ENCODE data around the gene ZSCAN5A. TPM values are rescaled to one million over a fixed set of nuclear protein-coding genes. Genes with fewer than 3 reads are reported as not detected.
A peak's percentile ranks its signal among the peaks of the same experiment; 100 is the strongest.

Gene ZSCAN5A
- total and polyA plus RNA-seq, 9 of the 15 experiments (the other 6 are each of a cell fraction or from before 2014, with no cell fraction given): 5.8 to 15.3 (median 11.8) TPM

DNA sequence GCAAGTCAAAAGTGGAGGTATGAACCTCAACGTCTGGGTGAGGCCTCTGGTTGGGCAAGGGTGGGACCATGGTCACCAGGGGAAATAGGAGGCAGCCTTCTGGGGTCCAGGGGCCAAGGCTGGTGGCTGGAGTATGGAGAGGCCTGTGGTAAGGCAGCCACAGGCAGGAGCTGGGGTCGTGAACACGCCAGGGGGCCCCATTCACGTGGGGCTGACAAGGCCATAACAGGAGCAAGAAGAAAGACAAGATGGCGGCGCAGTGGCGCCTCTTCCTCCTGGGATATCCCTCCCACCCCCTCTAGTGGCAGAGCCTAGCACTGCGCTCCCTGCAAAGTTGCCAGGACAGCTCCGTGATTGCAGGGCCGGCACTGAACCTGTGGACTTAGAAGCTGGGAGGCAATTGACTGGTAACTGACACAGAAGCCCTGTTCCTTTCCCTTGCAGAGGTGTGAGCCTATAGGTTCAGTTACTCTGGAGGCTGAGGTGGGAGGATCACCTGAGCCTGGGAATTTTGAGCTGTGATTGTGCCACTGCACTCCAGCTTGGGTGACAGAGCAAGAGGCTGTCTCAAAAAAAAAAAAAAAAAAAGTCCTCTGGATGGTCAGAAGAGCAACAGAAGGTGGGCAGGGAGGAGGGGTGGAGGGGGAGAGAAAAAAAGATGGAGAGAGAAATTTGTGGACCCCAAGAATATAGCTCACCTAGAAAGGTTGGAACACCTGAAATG is 61.8 kb downstream of the ZSCAN5A start (continued):
- TF ChIP-seq, protein P1, sequence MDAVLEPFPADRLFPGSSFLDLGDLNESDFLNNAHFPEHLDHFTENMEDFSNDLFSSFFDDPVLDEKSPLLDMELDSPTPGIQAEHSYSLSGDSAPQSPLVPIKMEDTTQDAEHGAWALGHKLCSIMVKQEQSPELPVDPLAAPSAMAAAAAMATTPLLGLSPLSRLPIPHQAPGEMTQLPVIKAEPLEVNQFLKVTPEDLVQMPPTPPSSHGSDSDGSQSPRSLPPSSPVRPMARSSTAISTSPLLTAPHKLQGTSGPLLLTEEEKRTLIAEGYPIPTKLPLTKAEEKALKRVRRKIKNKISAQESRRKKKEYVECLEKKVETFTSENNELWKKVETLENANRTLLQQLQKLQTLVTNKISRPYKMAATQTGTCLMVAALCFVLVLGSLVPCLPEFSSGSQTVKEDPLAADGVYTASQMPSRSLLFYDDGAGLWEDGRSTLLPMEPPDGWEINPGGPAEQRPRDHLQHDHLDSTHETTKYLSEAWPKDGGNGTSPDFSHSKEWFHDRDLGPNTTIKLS (IDR thresholded peaks at IDR 0.05; ENCODE audit: borderline replicate concordance, low read depth): no peak
- TF ChIP-seq, protein P2, sequence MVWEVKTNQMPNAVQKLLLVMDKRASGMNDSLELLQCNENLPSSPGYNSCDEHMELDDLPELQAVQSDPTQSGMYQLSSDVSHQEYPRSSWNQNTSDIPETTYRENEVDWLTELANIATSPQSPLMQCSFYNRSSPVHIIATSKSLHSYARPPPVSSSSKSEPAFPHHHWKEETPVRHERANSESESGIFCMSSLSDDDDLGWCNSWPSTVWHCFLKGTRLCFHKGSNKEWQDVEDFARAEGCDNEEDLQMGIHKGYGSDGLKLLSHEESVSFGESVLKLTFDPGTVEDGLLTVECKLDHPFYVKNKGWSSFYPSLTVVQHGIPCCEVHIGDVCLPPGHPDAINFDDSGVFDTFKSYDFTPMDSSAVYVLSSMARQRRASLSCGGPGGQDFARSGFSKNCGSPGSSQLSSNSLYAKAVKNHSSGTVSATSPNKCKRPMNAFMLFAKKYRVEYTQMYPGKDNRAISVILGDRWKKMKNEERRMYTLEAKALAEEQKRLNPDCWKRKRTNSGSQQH (CRISPR knock-in tag; IDR thresholded peaks at IDR 0.05): peak; percentile 83; the same call in 1 of the 2 replicates
- TF ChIP-seq TCFL5 (CRISPR knock-in tag; conservative IDR thresholded peaks at IDR 0.05): no peak
- TF ChIP-seq CBX3 (IDR thresholded peaks at IDR 0.05; ENCODE audit: borderline replicate concordance in 1 of 2, low read length in 2 of 2): peak in 1 of 2 experiments; percentile 70; a peak in 2 of 3 replicates
- TF ChIP-seq ZNF395 (CRISPR knock-in tag; IDR thresholded peaks at IDR 0.05): peak; percentile 95; the same call in 1 of the 2 replicates
- peak; percentile 59; the same call in 1 of the 2 replicates for TF ChIP-seq SMAD3 (CRISPR knock-in tag; conservative IDR thresholded peaks at IDR 0.05)
- no peak for TF ChIP-seq ILK (tag; IDR thresholded peaks at IDR 0.05; ENCODE audit: borderline replicate concordance, low read depth)
- TF ChIP-seq MAZ (CRISPR knock-in tag; conservative IDR thresholded peaks at IDR 0.05 in 1 of 2, IDR thresholded peaks at IDR 0.05 in 1 of 2): peak; percentile 63 to 69
- TF ChIP-seq, protein P3, sequence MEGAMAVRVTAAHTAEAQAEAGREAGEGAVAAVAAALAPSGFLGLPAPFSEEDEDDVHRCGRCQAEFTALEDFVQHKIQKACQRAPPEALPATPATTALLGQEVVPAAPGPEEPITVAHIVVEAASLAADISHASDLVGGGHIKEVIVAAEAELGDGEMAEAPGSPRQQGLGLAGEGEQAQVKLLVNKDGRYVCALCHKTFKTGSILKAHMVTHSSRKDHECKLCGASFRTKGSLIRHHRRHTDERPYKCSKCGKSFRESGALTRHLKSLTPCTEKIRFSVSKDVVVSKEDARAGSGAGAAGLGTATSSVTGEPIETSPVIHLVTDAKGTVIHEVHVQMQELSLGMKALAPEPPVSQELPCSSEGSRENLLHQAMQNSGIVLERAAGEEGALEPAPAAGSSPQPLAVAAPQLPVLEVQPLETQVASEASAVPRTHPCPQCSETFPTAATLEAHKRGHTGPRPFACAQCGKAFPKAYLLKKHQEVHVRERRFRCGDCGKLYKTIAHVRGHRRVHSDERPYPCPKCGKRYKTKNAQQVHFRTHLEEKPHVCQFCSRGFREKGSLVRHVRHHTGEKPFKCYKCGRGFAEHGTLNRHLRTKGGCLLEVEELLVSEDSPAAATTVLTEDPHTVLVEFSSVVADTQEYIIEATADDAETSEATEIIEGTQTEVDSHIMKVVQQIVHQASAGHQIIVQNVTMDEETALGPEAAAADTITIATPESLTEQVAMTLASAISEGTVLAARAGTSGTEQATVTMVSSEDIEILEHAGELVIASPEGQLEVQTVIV (CRISPR knock-in tag; IDR thresholded peaks at IDR 0.05; ENCODE audit: borderline replicate concordance): no peak
- TF ChIP-seq, protein P4, sequence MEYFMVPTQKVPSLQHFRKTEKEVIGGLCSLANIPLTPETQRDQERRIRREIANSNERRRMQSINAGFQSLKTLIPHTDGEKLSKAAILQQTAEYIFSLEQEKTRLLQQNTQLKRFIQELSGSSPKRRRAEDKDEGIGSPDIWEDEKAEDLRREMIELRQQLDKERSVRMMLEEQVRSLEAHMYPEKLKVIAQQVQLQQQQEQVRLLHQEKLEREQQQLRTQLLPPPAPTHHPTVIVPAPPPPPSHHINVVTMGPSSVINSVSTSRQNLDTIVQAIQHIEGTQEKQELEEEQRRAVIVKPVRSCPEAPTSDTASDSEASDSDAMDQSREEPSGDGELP (CRISPR knock-in tag; IDR thresholded peaks at IDR 0.05; ENCODE audit: borderline replicate concordance): peak; percentile 45; the same call in 1 of the 2 replicates
- TF ChIP-seq FOXM1 (IDR thresholded peaks at IDR 0.05; ENCODE audit: low read depth): no peak
- TF ChIP-seq FOXM1 (CRISPR knock-in tag; IDR thresholded peaks at IDR 0.05; ENCODE audit: low read depth): no peak
- peak; percentile 89 for TF ChIP-seq SMAD4 (CRISPR knock-in tag; conservative IDR thresholded peaks at IDR 0.05)
- TF ChIP-seq HNRNPLL (IDR thresholded peaks at IDR 0.05; ENCODE audit: low read depth, low read length, poor library complexity, severe bottlenecking): no peak
- TF ChIP-seq ETS2 (tag; IDR thresholded peaks at IDR 0.05; ENCODE audit: borderline replicate concordance, poor library complexity, severe bottlenecking): no peak
- TF ChIP-seq MITF (IDR thresholded peaks at IDR 0.05): no peak

Measured in K562 (cell line).